Calu3 (cell line): Measurements from ENCODE around the gene ECHDC3. TPM values are rescaled to one million over a fixed set of nuclear protein-coding genes. Genes with fewer than 3 reads are reported as not detected.

ENCODE experiments used
- Bru-seq: library from RNA; stranded (reverse); fragments of 400-500 nt; gene quantifications from one replicate; lab custom pipeline; 2021; lab: Mats Ljungman, UMichigan
- BruChase-seq, 2 experiments: library from RNA; stranded (reverse); fragments of 400-500 nt; gene quantifications; one replicate each; lab custom pipeline; 2021; lab: Mats Ljungman, UMichigan
- BruUV-seq: library from RNA; stranded (reverse); fragments of 400-500 nt; replicated peaks from 2 replicates; lab custom pipeline; 2021; lab: Mats Ljungman, UMichigan
- CTCF ChIA-PET: fragments of 300-600 bp; sonication (Branson Sonifier 250); formaldehyde crosslinking; loops from one replicate; lab custom pipeline; 2022; ENCODE audit warnings: antibody characterized with exemption; lab: Charles Lee
- DNase-seq: peaks from one replicate; pipeline ENCODE4 v3.0.0; 2022
- H3K27ac Mint-ChIP-seq: one replicate; pipeline ENCODE4 v1.8.0; 2022; ENCODE audit warnings: mixed read lengths; ENCODE audit not compliant: unreplicated experiment
- H3K27me3 Mint-ChIP-seq: one replicate; pipeline ENCODE4 v1.8.0; 2022; ENCODE audit warnings: mixed read lengths; ENCODE audit not compliant: unreplicated experiment
- H3K36me3 Mint-ChIP-seq: one replicate; pipeline ENCODE4 v1.8.0; 2022; ENCODE audit warnings: mild to moderate bottlenecking, moderate library complexity, mixed read lengths; ENCODE audit not compliant: insufficient read depth, unreplicated experiment
- H3K4me1 Mint-ChIP-seq: one replicate; pipeline ENCODE4 v1.8.0; 2022; ENCODE audit warnings: mild to moderate bottlenecking, low read depth, mixed read lengths; ENCODE audit not compliant: unreplicated experiment
- H3K4me3 Mint-ChIP-seq: one replicate; pipeline ENCODE4 v1.8.0; 2022; ENCODE audit warnings: mild to moderate bottlenecking, low read depth, moderate library complexity, mixed read lengths; ENCODE audit not compliant: unreplicated experiment
- H3K9me3 Mint-ChIP-seq: one replicate; pipeline ENCODE4 v1.8.0; 2022; ENCODE audit warnings: low read depth, mixed read lengths; ENCODE audit not compliant: unreplicated experiment
- intact Hi-C: fragments of 100-400 bp; cut with micrococcal nuclease; formaldehyde crosslinking; loops from one replicate; pipeline ENCODE4 v1.10.0; 2022; ENCODE audit not compliant: unreplicated experiment
- long read RNA-seq: library from polyadenylated mRNA; stranded (forward); transcript quantifications from one replicate; pipeline ENCODE4 v2.0.0, GENCODE V29; 2022
- total RNA-seq: library from RNA; stranded (reverse); gene quantifications from 2 replicates; pipeline ENCODE4 v1.2.3, GENCODE V29; 2022
- TF ChIP-seq, protein P1 (sequence below): fragments of 200-600 bp; IDR thresholded peaks from one replicate; pipeline ENCODE4 v1.8.0; 2022; ENCODE audit warnings: antibody characterized with exemption; ENCODE audit not compliant: unreplicated experiment

Gene ECHDC3, protein sequence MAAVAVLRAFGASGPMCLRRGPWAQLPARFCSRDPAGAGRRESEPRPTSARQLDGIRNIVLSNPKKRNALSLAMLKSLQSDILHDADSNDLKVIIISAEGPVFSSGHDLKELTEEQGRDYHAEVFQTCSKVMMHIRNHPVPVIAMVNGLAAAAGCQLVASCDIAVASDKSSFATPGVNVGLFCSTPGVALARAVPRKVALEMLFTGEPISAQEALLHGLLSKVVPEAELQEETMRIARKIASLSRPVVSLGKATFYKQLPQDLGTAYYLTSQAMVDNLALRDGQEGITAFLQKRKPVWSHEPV
- total RNA-seq (24.7 and 28.5 TPM in 2 replicates), Bru-seq, nascent RNA (percentile 72 among the genes with signal in this experiment), BruChase-seq, experiment 1, labeled RNA remaining after a 6-hour chase (percentile 58 among the genes with signal in this experiment), BruChase-seq, experiment 2, labeled RNA remaining after a 2-hour chase (percentile 54 among the genes with signal in this experiment)
- long read RNA-seq, transcript ECHDC3-201 (5 exons, 1,649 nt) = major isoform, 75 of 86 reads
- long read RNA-seq, partial matches to known transcripts = 2 of 86 reads
- long read RNA-seq, other reads (novel, unspliced or antisense) = 9 of 86 reads

DNA sequence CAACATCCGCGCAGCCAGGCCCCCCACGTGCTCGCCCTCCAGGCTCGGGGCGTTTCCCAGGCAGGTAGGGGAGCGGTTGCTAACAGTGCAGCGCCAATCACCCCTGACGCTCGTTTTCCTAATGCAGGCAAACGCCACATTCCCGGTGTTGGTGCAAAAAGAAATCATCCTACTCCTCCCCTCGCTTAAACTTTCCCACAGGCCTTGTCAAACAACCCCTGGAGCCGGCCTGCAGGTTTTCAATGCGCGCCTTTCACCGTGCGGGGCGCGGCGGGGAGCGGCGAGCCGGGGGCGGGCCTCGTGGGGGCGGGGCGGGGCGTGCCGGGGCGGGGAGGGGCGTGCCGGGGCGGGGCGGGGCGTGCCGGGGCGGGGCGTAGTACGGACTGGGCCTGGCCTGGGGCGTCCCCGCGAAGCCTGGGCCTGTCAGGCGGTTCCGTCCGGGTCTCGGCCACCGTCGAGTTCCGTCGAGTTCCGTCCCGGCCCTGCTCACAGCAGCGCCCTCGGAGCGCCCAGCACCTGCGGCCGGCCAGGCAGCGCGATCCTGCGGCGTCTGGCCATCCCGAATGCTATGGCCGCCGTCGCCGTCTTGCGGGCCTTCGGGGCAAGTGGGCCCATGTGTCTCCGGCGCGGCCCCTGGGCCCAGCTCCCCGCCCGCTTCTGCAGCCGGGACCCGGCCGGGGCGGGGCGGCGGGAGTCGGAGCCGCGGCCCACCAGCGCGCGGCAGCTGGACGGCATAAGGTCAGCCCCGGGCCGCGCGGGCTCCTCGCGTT lies at the start of gene ECHDC3:
TSS of gene ECHDC3 (plus strand) at position 374 of the 770 bp plus-strand sequence. CDS start at position 569, 195 bp downstream.
- H3K4me1 Mint-ChIP-seq = peaks cover 35% of the 10 kb centered on the region
- intact Hi-C loops = no loop called here
- DNase-seq = peak; percentile 74
- H3K27ac Mint-ChIP-seq = peak within 1 kb of the TSS; percentile 20
- TF ChIP-seq, protein P1, sequence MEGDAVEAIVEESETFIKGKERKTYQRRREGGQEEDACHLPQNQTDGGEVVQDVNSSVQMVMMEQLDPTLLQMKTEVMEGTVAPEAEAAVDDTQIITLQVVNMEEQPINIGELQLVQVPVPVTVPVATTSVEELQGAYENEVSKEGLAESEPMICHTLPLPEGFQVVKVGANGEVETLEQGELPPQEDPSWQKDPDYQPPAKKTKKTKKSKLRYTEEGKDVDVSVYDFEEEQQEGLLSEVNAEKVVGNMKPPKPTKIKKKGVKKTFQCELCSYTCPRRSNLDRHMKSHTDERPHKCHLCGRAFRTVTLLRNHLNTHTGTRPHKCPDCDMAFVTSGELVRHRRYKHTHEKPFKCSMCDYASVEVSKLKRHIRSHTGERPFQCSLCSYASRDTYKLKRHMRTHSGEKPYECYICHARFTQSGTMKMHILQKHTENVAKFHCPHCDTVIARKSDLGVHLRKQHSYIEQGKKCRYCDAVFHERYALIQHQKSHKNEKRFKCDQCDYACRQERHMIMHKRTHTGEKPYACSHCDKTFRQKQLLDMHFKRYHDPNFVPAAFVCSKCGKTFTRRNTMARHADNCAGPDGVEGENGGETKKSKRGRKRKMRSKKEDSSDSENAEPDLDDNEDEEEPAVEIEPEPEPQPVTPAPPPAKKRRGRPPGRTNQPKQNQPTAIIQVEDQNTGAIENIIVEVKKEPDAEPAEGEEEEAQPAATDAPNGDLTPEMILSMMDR = no peak
- H3K36me3 Mint-ChIP-seq = peaks cover 25% of the 10 kb centered on the region
- CTCF ChIA-PET = no interaction called here
- no peaks in the 10 kb centered on the region for H3K27me3 Mint-ChIP-seq
- no TSS peak for BruUV-seq
- H3K4me3 Mint-ChIP-seq = peak within 1 kb of the TSS; percentile 75
- peaks cover 8% of the 10 kb centered on the region for H3K9me3 Mint-ChIP-seq

DNA sequence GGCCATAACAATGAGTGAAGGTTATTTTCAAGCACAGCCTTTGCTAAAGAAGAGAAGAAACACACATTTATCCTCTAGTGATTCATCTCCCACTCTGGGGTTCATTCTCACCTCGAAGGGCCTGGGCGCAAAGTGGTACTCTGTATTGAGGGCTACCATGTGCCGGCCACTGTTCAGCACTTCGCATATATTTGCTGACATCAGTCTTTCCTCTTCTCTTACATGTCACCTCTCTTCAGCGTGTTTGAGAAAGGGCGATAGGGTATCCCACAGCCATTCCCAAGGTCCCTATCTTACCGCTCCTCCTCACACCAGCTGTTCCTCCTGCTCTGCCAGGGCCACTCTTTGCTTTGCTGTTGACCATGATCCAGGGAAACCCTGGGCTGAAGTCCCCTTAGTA lies 48.8 kb upstream of the ECHDC3 start:
- Mint-ChIP-seq H3K9me3 (no peaks in the 10 kb centered on the region), H3K27ac (no peak overlapping the region), H3K27me3 (no peaks in the 10 kb centered on the region), H3K4me3 (no peak overlapping the region), H3K36me3 (no peaks in the 10 kb centered on the region), H3K4me1 (peaks cover 16% of the 10 kb centered on the region)
- intact Hi-C loops = no loop called here
- no peak for DNase-seq
- CTCF ChIA-PET = interaction anchor here (0.6 kb wide), 1 partner anchor 9 kb away, joined by 4 read pairs; no protein-coding TSS in a partner anchor
- TF ChIP-seq, protein P1 = no peak
- BruUV-seq = no TSS peak

DNA sequence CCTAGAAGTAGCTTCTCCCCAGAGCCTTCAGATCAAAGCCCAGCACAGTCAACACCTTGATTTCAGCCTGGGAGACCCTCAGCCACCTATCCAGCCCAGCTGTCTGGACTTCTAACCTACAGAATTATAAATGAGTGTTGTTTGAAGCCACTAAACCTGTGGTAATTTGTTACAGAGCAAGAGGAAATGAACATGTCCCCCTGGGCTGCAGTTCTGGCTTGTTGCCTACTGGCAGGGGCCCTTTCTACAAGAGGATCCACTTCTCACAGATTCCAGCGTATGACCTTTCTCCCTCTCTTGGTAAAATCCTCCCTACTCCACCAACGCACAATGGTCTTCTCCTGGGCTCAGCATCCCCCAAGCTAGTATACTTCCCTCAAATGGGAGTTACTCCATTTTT lies 46.4 kb upstream of the ECHDC3 start:
- TF ChIP-seq, protein P1 = no peak
- Mint-ChIP-seq H3K27ac (no peak overlapping the region), H3K4me3 (no peak overlapping the region), H3K4me1 (peaks cover 27% of the 10 kb centered on the region), H3K36me3 (no peaks in the 10 kb centered on the region), H3K27me3 (no peaks in the 10 kb centered on the region), H3K9me3 (no peaks in the 10 kb centered on the region)
- intact Hi-C loops = no loop called here
- no TSS peak for BruUV-seq
- CTCF ChIA-PET = no interaction called here
- DNase-seq = no peak

DNA sequence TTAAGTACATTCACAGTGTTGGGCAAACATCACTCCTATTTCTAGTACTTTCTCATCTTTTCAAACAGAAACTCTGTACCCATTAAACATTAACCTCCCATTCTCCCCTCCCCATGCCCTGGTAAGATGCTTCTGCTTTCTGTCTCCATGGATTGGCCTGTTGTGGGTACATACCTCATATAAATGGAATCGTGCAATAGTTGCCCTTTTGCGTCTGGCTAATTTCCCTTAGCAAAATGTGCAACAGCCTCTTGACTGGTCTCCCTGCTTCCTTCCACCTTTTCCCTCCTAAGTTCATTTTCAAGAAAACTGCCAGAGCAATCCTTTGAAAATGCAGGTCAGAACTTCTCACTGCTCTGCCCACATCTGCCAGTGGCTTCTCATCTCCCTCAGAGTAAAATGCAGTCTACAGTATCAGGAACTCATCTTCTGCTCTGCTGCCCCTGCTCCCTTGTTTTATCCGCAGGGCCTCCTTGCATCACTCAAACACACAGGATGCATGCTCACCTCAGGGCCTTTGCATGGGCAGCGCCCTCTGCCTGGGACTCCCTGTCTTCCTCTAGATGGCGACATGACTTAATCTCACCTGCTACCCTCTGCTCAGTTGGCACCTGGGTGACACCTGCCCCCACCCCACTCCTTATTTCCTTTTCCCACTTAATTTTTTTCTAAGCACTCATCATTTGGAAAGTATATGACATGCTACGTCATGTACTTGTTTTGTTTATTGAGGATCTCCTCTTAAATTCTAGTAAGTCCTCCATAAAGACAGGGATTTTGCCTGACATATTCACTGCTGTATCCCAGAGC lies 44.3 kb upstream of the ECHDC3 start:
- Mint-ChIP-seq H3K4me1 (peaks cover 27% of the 10 kb centered on the region), H3K27ac (no peak overlapping the region), H3K27me3 (no peaks in the 10 kb centered on the region), H3K9me3 (no peaks in the 10 kb centered on the region), H3K36me3 (no peaks in the 10 kb centered on the region), H3K4me3 (no peak overlapping the region)
- BruUV-seq = no TSS peak
- intact Hi-C loops = no loop called here
- no peak for DNase-seq
- CTCF ChIA-PET = no interaction called here
- TF ChIP-seq, protein P1 = no peak
